Camera-type eye (tissue), 1 donor: Measurements from ENCODE around the gene SLC40A1. TPM values are rescaled to one million over a fixed set of nuclear protein-coding genes. Genes with fewer than 3 reads are reported as not detected.

Experiments used
- total RNA-seq: library from RNA; depleted of rRNA; stranded (reverse); fragments of >200 nt; gene quantifications from one replicate; pipeline ENCODE4 v1.2.3, GENCODE V29; 2014

The SLC40A1 gene, protein sequence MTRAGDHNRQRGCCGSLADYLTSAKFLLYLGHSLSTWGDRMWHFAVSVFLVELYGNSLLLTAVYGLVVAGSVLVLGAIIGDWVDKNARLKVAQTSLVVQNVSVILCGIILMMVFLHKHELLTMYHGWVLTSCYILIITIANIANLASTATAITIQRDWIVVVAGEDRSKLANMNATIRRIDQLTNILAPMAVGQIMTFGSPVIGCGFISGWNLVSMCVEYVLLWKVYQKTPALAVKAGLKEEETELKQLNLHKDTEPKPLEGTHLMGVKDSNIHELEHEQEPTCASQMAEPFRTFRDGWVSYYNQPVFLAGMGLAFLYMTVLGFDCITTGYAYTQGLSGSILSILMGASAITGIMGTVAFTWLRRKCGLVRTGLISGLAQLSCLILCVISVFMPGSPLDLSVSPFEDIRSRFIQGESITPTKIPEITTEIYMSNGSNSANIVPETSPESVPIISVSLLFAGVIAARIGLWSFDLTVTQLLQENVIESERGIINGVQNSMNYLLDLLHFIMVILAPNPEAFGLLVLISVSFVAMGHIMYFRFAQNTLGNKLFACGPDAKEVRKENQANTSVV
- total RNA-seq, result 129 TPM

DNA sequence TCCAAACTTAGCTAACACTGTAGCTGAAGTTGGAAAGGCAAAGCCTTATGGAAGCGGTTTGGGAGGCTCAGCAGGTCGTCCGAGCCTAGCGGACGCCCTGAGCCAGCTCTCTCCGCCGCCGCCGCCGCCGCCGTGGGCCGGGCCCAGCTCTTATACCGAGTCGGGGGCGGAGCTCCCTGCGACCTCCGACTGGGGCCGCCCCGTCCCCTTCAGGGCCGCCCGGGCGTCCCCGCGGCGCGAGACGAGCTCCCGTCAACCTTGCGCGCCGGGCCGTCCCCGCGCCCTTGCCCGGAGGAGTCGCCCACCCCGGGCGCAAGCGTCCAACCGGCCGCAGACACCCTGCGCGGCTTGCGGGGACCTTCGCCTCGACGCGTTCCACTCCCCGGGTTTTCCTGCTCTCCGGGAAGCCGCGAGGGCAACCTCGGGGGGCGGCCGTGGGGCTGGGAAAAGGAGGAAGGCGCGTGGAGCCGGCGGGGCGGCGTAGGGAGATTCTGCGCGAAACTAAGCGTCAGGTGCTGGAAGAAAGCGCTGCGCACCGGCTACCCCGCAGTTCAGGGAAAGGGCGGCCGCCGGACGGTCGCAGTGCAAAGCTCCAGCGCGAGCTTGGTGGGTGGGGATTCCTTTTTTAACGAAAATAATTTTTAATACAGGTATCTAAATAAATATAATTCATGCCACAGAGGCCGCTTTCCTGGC is at the start of gene SLC40A1:
Gene SLC40A1, minus strand, starts transcription at position 129 of the 696 bp plus-strand sequence. CDS start 326 bp downstream, outside the sequence.

Other genes starting within 250 kb of the SLC40A1 start
- 66.4 TPM for gene WDR75, start 139.3 kb downstream of the SLC40A1 start, total RNA-seq
- 103 TPM for gene ASNSD1, start 80.7 kb upstream of the SLC40A1 start, total RNA-seq
- gene ANKAR, start 93.9 kb upstream of the SLC40A1 start, total RNA-seq, result 37.9 TPM
- 29.6 TPM for gene OSGEPL1, start 182.0 kb upstream of the SLC40A1 start, total RNA-seq
- gene ORMDL1, start 203.6 kb upstream of the SLC40A1 start, total RNA-seq, result 175 TPM
- 47.7 TPM for gene PMS1, start 203.7 kb upstream of the SLC40A1 start, total RNA-seq